ENCODE results near the gene CD48. TPM values are rescaled to one million over a fixed set of nuclear protein-coding genes. Genes with fewer than 3 reads are reported as not detected.

Gene CD48
- polyA plus RNA-seq, 1 of the 3 experiments (the other 2 are of a cell fraction): not detected

GRCh38 chr1:160718210-160718609 lies 6.6 kb upstream of the CD48 start:
- no peaks in the 10 kb centered on the region for H3K36me3 ChIP-seq (replicated peaks in 1 of 2; ENCODE audit: control insufficient read depth in 1 of 2, insufficient read depth in 2 of 2, low read length in 1 of 2)

GRCh38 chr1:160717306-160717705 lies 5.7 kb upstream of the CD48 start:
- TF ChIP-seq JUND (IDR thresholded peaks at IDR 0.05): no peak
- no peak for TF ChIP-seq RXRA (IDR thresholded peaks at IDR 0.05; ENCODE audit: borderline replicate concordance, low read depth)
- TF ChIP-seq FOXJ3 (CRISPR knock-in tag; IDR thresholded peaks at IDR 0.05): no peak
- no peak for TF ChIP-seq EP300 (IDR thresholded peaks at IDR 0.05; ENCODE audit: borderline replicate concordance in 1 of 2, low read depth in 1 of 2, low read length in 1 of 2)
- no peak for TF ChIP-seq TCF12 (IDR thresholded peaks at IDR 0.05)
- no peak for TF ChIP-seq MXI1 (IDR thresholded peaks at IDR 0.05; ENCODE audit: low read depth, low read length)
- no peak for TF ChIP-seq MEF2A (IDR thresholded peaks at IDR 0.05; ENCODE audit: borderline replicate concordance, low read depth)
- TF ChIP-seq FOXM1 (IDR thresholded peaks at IDR 0.05; ENCODE audit: low read depth): no peak
- TF ChIP-seq RFX5 (IDR thresholded peaks at IDR 0.05; ENCODE audit: low read length): no peak
- no peaks in the 10 kb centered on the region for H3K9me2 ChIP-seq
- no peaks in the 10 kb centered on the region for H4K20me1 ChIP-seq (ENCODE audit: insufficient read depth)
- H3K36me3 ChIP-seq (replicated peaks in 1 of 2; ENCODE audit: control insufficient read depth in 1 of 2, insufficient read depth in 2 of 2, low read length in 1 of 2): no peaks in the 10 kb centered on the region
- CTCF ChIA-PET: interaction anchor here (1.5 kb wide), 1 partner anchor 10 kb away, joined by 3 read pairs; no protein-coding TSS in a partner anchor
- DNase-seq: no peak
- no peak overlapping the region; the same call in 1 of the 2 replicates for H2AFZ ChIP-seq (ENCODE audit: low read depth)
- no peak overlapping the region for H3K27ac ChIP-seq (ENCODE audit: low read depth in 2 of 2, low read length in 1 of 2)
- POLR2A ChIA-PET: no interaction called here
- no peaks in the 10 kb centered on the region for H3F3A ChIP-seq (replicated peaks; ENCODE audit: insufficient read depth)
- H3K4me1 ChIP-seq (ENCODE audit: control insufficient read depth in 1 of 2, insufficient read depth in 2 of 2, low read depth in 1 of 2, low read length in 1 of 2): no peaks in the 10 kb centered on the region
- H3K79me2 ChIP-seq (ENCODE audit: insufficient read depth): no peaks in the 10 kb centered on the region
- H3K4me2 ChIP-seq: no peak overlapping the region
- H3K9ac ChIP-seq: no peak overlapping the region
- H3K4me3 ChIP-seq (ENCODE audit: low read depth in 2 of 2, low read length in 1 of 2): no peak overlapping the region
- 7% methylated on average over 5 of the region's 5 CpGs for WGBS (ENCODE audit: low lambda C conversion rate)
- H3K27me3 ChIP-seq (ENCODE audit: insufficient read depth): peaks cover 30% of the 10 kb centered on the region; the same call in 1 of the 2 replicates
- H3K9me3 ChIP-seq: no peaks in the 10 kb centered on the region

More at GRCh38 chr1:160718210-160718609, 6.6 kb upstream of the CD48 start:
- Histone ChIP-seq H3K4me2 (no peak overlapping the region), H4K20me1 (ENCODE audit: insufficient read depth) (no peaks in the 10 kb centered on the region), H3K4me3 (ENCODE audit: low read depth in 2 of 2, low read length in 1 of 2) (no peak overlapping the region), H3K4me1 (ENCODE audit: control insufficient read depth in 1 of 2, insufficient read depth in 2 of 2, low read depth in 1 of 2, low read length in 1 of 2) (no peaks in the 10 kb centered on the region), H3K9ac (no peak overlapping the region), H3K9me3 (no peaks in the 10 kb centered on the region), H3K27me3 (ENCODE audit: insufficient read depth) (peaks cover 27% of the 10 kb centered on the region; the same call in 1 of the 2 replicates), H3K9me2 (no peaks in the 10 kb centered on the region), H3F3A (replicated peaks; ENCODE audit: insufficient read depth) (no peaks in the 10 kb centered on the region), H2AFZ (ENCODE audit: low read depth) (no peak overlapping the region), H3K27ac (ENCODE audit: low read depth in 2 of 2, low read length in 1 of 2) (no peak overlapping the region), H3K79me2 (ENCODE audit: insufficient read depth) (no peaks in the 10 kb centered on the region)
- CTCF ChIA-PET: interaction anchor here (1.5 kb wide), 1 partner anchor 9 kb away, joined by 3 read pairs; no protein-coding TSS in a partner anchor
- no peak for DNase-seq
- WGBS (ENCODE audit: low lambda C conversion rate): 11% methylated on average over 4 of the region's 4 CpGs
- TF ChIP-seq TCF12 (IDR thresholded peaks at IDR 0.05): no peak
- no peak for TF ChIP-seq JUND (IDR thresholded peaks at IDR 0.05)
- TF ChIP-seq PBX3 (IDR thresholded peaks at IDR 0.05): no peak
- TF ChIP-seq RCOR1 (IDR thresholded peaks at IDR 0.05; ENCODE audit: low read length): no peak
- no peak for TF ChIP-seq ZBTB33 (IDR thresholded peaks at IDR 0.05; ENCODE audit: borderline replicate concordance, low read depth)
- TF ChIP-seq USF2 (IDR thresholded peaks at IDR 0.05; ENCODE audit: borderline replicate concordance, low read depth, low read length): no peak
- no peak for TF ChIP-seq NFIC (IDR thresholded peaks at IDR 0.05; ENCODE audit: borderline replicate concordance)
- no peak for TF ChIP-seq MEF2A (IDR thresholded peaks at IDR 0.05; ENCODE audit: borderline replicate concordance, low read depth)
- TF ChIP-seq GATA2 (CRISPR knock-in tag; IDR thresholded peaks at IDR 0.05): no peak
- TF ChIP-seq ELF1 (IDR thresholded peaks at IDR 0.05): no peak
- POLR2A ChIA-PET: no interaction called here
